HepG2 (cell line): ENCODE data around the gene GRB10. TPM values are rescaled to one million over a fixed set of nuclear protein-coding genes. Genes with fewer than 3 reads are reported as not detected.

Source experiments
- ATAC-seq: fragments of 200-7000 bp; cut with Tn5 transposase; 3 replicates; pipeline ENCODE4 v1.9.1; 2020; ENCODE audit warnings: mild to moderate bottlenecking, moderate library complexity
- BruUV-seq: library from RNA; stranded (reverse); fragments of 400-500 nt; replicated peaks from 2 replicates; lab custom pipeline; 2021; lab: Mats Ljungman, UMichigan
- CTCF ChIA-PET: fragments of 300-600 bp; formaldehyde crosslinking; extraction: SDS; loops from one replicate; lab custom pipeline; 2021; ENCODE audit warnings: low total read pairs, inconsistent platforms, low intra/inter-chr PET ratio; lab: Yijun Ruan, JAX
- POLR2A ChIA-PET: fragments of 350-600 bp; sonication (Branson Sonifier 250); formaldehyde crosslinking; loops from one replicate; lab custom pipeline; 2020; ENCODE audit warnings: antibody characterized with exemption, inconsistent platforms; lab: Yijun Ruan, JAX
- DNase-seq: peaks from one replicate; pipeline ENCODE4 v3.0.0-alpha.2; 2015; ENCODE audit warnings: low spot score
- FAIRE-seq: peaks from 3 replicates; lab custom pipeline; 2011; peaks lifted over from hg19 to GRCh38; lab: Jason Lieb, UNC
- H2AFZ ChIP-seq: one replicate; pipeline ENCODE4 v1.6.1; 2011; ENCODE audit warnings: low read length, inconsistent platforms
- H3K27ac ChIP-seq: fragments of 300-600 bp; 3 replicates; pipeline ENCODE4 v1.8.0; 2011; ENCODE audit warnings: mixed run types, mild to moderate bottlenecking, mixed read lengths, low read length, inconsistent platforms; ENCODE audit not compliant: insufficient read depth; ENCODE audit errors: extremely low read length
- H3K27me3 ChIP-seq, 2 experiments: fragments of 200-600 bp in 1 of 2; 2 replicates in 1 of 2; 3 replicates in 1 of 2; pipeline versions ENCODE4 v1.6.0 to v1.8.0; 2011; ENCODE audit warnings: low read length in 2 of 2, mild to moderate bottlenecking in 2 of 2, moderate library complexity in 2 of 2, inconsistent platforms in 1 of 2; ENCODE audit not compliant: insufficient read depth in 2 of 2, control insufficient read depth in 1 of 2
- H3K36me3 ChIP-seq, 2 experiments: fragments of 200-600 bp in 1 of 2; replicated peaks in 1 of 2; 2 replicates in 1 of 2; 3 replicates in 1 of 2; pipeline versions ENCODE4 v1.5.1 to v1.8.0; 2011; ENCODE audit warnings: low read length in 2 of 2, inconsistent platforms in 1 of 2; ENCODE audit not compliant: insufficient read depth in 2 of 2, control insufficient read depth in 1 of 2
- H3K4me1 ChIP-seq: 2 replicates; pipeline ENCODE4 v1.5.1; 2012; ENCODE audit warnings: low read length, inconsistent platforms; ENCODE audit not compliant: insufficient read depth
- H3K4me2 ChIP-seq: 2 replicates; pipeline ENCODE4 v1.6.0; 2011; ENCODE audit warnings: low read depth, low read length, inconsistent platforms
- H3K4me3 ChIP-seq, 3 experiments: fragments of 200-600 bp in 1 of 3; sonication (generic), shearing (Covaris generic) in 1 of 3; replicated peaks in 1 of 3; 2 replicates each; pipeline ENCODE4 v1.5.1; 2011 to 2016; ENCODE audit warnings: low read length in 3 of 3, inconsistent platforms in 2 of 3, low read depth in 2 of 3, mild to moderate bottlenecking in 2 of 3, control low read depth in 1 of 3, mixed read lengths in 1 of 3; ENCODE audit not compliant: insufficient read depth in 1 of 3
- H3K79me2 ChIP-seq: one replicate; pipeline ENCODE4 v1.6.1; 2011; ENCODE audit warnings: low read length, inconsistent platforms; ENCODE audit not compliant: insufficient read depth
- H3K9ac ChIP-seq: 2 replicates; pipeline ENCODE4 v1.6.0; 2011; ENCODE audit warnings: mild to moderate bottlenecking, low read depth, low read length, inconsistent platforms; ENCODE audit not compliant: insufficient read depth
- H3K9me3 ChIP-seq: 2 replicates; pipeline ENCODE4 v1.5.1; 2012; ENCODE audit warnings: mild to moderate bottlenecking, low read length
- H4K20me1 ChIP-seq: 2 replicates; pipeline ENCODE4 v1.6.0; 2011; ENCODE audit warnings: inconsistent platforms, mild to moderate bottlenecking, low read length, moderate library complexity; ENCODE audit not compliant: insufficient read depth
- LCORL ChIP-seq, 2 experiments: fragments of 450-650 bp in 1 of 2; sonication (generic) in 1 of 2; formaldehyde crosslinking in 1 of 2; IDR thresholded peaks; 2 replicates each; pipeline versions ENCODE4 v1.5.0 to v1.6.1; 2017 to 2020; ENCODE audit warnings: antibody characterized with exemption in 1 of 2, missing genetic modification reagents in 1 of 2
- PRMT3 ChIP-seq: sonication (generic); formaldehyde crosslinking; IDR thresholded peaks from 2 replicates; pipeline ENCODE4 v1.8.1; 2022; ENCODE audit warnings: low read depth, mild to moderate bottlenecking, moderate library complexity, missing genetic modification reagents, borderline replicate concordance
- RAD21 ChIP-seq: fragments of 450-650 bp; formaldehyde crosslinking; IDR thresholded peaks from 2 replicates; pipeline ENCODE4 v1.5.0; 2020; ENCODE audit warnings: mild to moderate bottlenecking
- SOX13 ChIP-seq, 3 experiments: fragments of 450-650 bp in 1 of 3; sonication (generic) in 1 of 3; formaldehyde crosslinking in 1 of 3; IDR thresholded peaks in 2 of 3; conservative IDR thresholded peaks in 1 of 3; 2 replicates each; pipeline versions ENCODE4 v1.5.0 to v1.6.1; 2016 to 2020; ENCODE audit warnings: antibody characterized with exemption in 1 of 3, mild to moderate bottlenecking in 1 of 3, missing compliant biosample characterization in 1 of 3, missing genetic modification reagents in 1 of 3, moderate library complexity in 1 of 3
- ZNF792 ChIP-seq: IDR thresholded peaks from 2 replicates; pipeline ENCODE4 v1.6.1; 2016
- WGBS: methylation state at CpG from one replicate; pipeline ENCODE4 v1.1.6; 2017; ENCODE audit warnings: low lambda C conversion rate; 5-methylcytosine and 5-hydroxymethylcytosine counted together
- in situ Hi-C: cut with HindIII; loops from 2 replicates; pipeline ENCODE4 v1.10.0; 2017; ENCODE audit warnings: low pct_unique_long_range_greater_than_20kb; ENCODE audit not compliant: extremely low pct_ligation_motif_present
- intact Hi-C: fragments of 100-400 bp; cut with micrococcal nuclease; formaldehyde crosslinking; loops from one replicate; pipeline ENCODE4 v1.10.0; 2022; ENCODE audit not compliant: unreplicated experiment
- polyA plus RNA-seq, 8 experiments: library from polyadenylated mRNA; depleted of rRNA in 3 of 8; stranded (reverse) in 7 of 8; unstranded in 1 of 8; fragments of >200 nt; fragmentation: Illumina TruSeq in 4 of 8; extraction: Trizol in 4 of 8; gene quantifications; 2 replicates each; pipeline versions ENCODE4 v1.2.1 to v1.2.3, GENCODE V29; 2011 to 2016; ENCODE audit warnings: low read depth in 4 of 8, missing spikeins in 1 of 8, mixed read lengths in 1 of 8; ENCODE audit not compliant: insufficient read depth in 1 of 8
- total RNA-seq, 5 experiments: library from RNA; depleted of rRNA; stranded (reverse); fragments of >200 nt; fragmentation: Illumina TruSeq; extraction: Trizol; gene quantifications; 2 replicates each; pipeline ENCODE4 v1.2.3, GENCODE V29; 2016; ENCODE audit warnings: low read depth in 1 of 5
- TF ChIP-seq, protein P1 (sequence below), 2 experiments: IDR thresholded peaks; 2 replicates each; pipeline ENCODE4 v1.6.1; 2011 to 2012; ENCODE audit warnings: low read length in 2 of 2, borderline replicate concordance in 1 of 2, low read depth in 1 of 2, mild to moderate bottlenecking in 1 of 2, moderate library complexity in 1 of 2
- TF ChIP-seq, protein P2 (sequence below): IDR thresholded peaks from 2 replicates; pipeline ENCODE4 v1.6.1; 2016
- TF ChIP-seq, protein P3 (sequence below): sonication (generic); formaldehyde crosslinking; IDR thresholded peaks from 2 replicates; pipeline ENCODE4 v1.4.0; 2020; ENCODE audit warnings: missing genetic modification reagents, mild to moderate bottlenecking, borderline replicate concordance
- TF ChIP-seq, protein P4 (sequence below): sonication (generic); formaldehyde crosslinking; IDR thresholded peaks from 2 replicates; pipeline ENCODE4 v1.5.1; 2020; ENCODE audit warnings: mild to moderate bottlenecking, missing genetic modification reagents, borderline replicate concordance
- TF ChIP-seq, protein P5 (sequence below): sonication (generic); formaldehyde crosslinking; IDR thresholded peaks from 2 replicates; pipeline ENCODE4 v1.4.0; 2020; ENCODE audit warnings: missing genetic modification reagents, borderline replicate concordance

The GRB10 gene
- total and polyA plus RNA-seq, 2 of the 13 experiments (the other 11 are each of a cell fraction or from before 2014, with no cell fraction given), result 4.0 to 6.8 TPM

DNA sequence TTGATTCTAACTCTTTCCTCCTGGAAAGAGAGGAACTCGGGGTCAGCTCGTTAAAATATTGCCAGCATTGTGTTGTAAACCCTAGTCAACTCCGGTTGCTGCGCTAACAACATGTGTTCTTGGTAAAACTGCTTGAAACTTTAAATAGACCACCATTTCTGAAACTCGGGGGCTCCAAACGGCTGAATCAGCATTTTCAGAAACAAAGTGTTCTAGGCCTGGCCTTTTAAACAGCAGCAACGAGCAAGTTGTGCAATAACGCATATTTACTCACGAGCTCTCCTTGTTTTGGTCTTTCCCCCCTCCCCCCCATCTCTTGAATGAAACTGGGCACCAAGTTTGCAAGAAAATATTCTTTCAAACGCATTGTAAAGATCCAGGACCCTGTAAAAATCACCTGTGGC lies 9.2 kb upstream of the GRB10 start:
- ATAC-seq (no peak), DNase-seq (peak; percentile 20), FAIRE-seq (no peak)
- intact Hi-C loops (loop anchor here (2.0 to 5.0 kb wide), 2 partner anchors 75 to 95 kb away; no protein-coding TSS in a partner anchor), in situ Hi-C loops (no loop called here)
- POLR2A ChIA-PET, result no interaction called here
- H3K27ac ChIP-seq, result no peak overlapping the region
- TSS peak; percentile 63 for BruUV-seq
- no peak overlapping the region for H2AFZ ChIP-seq
- 0 out of 2 replicates have a peak, but pooled peaks cover 4% of the 10 kb centered on the region for H4K20me1 ChIP-seq
- H3K4me3 ChIP-seq, result peak overlapping the region; percentile 45 to 76 (median 70)
- peaks cover 3% of the 10 kb centered on the region for H3K79me2 ChIP-seq
- peaks cover 13% of the 10 kb centered on the region for H3K9me3 ChIP-seq
- 22% methylated on average over 10 of the region's 10 CpGs for WGBS
- H3K27me3 ChIP-seq, result peaks cover 2 to 30% of the 10 kb centered on the region in 2 experiments; a peak in 4 of 5 replicates
- H3K4me2 ChIP-seq, result peak overlapping the region; percentile 72
- H3K36me3 ChIP-seq, result no peaks in the 10 kb centered on the region
- H3K9ac ChIP-seq, result peak overlapping the region; percentile 37; the same call in 1 of the 2 replicates
- CTCF ChIA-PET, result no interaction called here
- H3K4me1 ChIP-seq, result peaks cover 18% of the 10 kb centered on the region
- TF ChIP-seq, protein P1, sequence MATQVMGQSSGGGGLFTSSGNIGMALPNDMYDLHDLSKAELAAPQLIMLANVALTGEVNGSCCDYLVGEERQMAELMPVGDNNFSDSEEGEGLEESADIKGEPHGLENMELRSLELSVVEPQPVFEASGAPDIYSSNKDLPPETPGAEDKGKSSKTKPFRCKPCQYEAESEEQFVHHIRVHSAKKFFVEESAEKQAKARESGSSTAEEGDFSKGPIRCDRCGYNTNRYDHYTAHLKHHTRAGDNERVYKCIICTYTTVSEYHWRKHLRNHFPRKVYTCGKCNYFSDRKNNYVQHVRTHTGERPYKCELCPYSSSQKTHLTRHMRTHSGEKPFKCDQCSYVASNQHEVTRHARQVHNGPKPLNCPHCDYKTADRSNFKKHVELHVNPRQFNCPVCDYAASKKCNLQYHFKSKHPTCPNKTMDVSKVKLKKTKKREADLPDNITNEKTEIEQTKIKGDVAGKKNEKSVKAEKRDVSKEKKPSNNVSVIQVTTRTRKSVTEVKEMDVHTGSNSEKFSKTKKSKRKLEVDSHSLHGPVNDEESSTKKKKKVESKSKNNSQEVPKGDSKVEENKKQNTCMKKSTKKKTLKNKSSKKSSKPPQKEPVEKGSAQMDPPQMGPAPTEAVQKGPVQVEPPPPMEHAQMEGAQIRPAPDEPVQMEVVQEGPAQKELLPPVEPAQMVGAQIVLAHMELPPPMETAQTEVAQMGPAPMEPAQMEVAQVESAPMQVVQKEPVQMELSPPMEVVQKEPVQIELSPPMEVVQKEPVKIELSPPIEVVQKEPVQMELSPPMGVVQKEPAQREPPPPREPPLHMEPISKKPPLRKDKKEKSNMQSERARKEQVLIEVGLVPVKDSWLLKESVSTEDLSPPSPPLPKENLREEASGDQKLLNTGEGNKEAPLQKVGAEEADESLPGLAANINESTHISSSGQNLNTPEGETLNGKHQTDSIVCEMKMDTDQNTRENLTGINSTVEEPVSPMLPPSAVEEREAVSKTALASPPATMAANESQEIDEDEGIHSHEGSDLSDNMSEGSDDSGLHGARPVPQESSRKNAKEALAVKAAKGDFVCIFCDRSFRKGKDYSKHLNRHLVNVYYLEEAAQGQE (IDR thresholded peaks at IDR 0.05; ENCODE audit: borderline replicate concordance in 1 of 2, low read depth in 1 of 2, low read length in 2 of 2), result 0 out of 4 replicates have a peak, but pooled peaks of 1 of the 2 experiments have one; percentile 20
- TF ChIP-seq, protein P2, sequence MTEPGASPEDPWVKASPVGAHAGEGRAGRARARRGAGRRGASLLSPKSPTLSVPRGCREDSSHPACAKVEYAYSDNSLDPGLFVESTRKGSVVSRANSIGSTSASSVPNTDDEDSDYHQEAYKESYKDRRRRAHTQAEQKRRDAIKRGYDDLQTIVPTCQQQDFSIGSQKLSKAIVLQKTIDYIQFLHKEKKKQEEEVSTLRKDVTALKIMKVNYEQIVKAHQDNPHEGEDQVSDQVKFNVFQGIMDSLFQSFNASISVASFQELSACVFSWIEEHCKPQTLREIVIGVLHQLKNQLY (CRISPR knock-in tag), result no peak
- TF ChIP-seq SOX13 (IDR thresholded peaks at IDR 0.05) (no peak), SOX13 (CRISPR knock-in tag; conservative IDR thresholded peaks at IDR 0.05 in 1 of 2, IDR thresholded peaks at IDR 0.05 in 1 of 2) (peak in 1 of 2 experiments; percentile 28; a peak in 1 of 4 replicates), ZNF792 (CRISPR knock-in tag) (no peak), LCORL (IDR thresholded peaks at IDR 0.05) (no peak), LCORL (CRISPR knock-in tag; IDR thresholded peaks at IDR 0.05) (peak; percentile 50; the same call in 1 of the 2 replicates), PRMT3 (CRISPR knock-in tag) (no peak), RAD21 (CRISPR knock-in tag) (no peak)
- TF ChIP-seq, protein P3, sequence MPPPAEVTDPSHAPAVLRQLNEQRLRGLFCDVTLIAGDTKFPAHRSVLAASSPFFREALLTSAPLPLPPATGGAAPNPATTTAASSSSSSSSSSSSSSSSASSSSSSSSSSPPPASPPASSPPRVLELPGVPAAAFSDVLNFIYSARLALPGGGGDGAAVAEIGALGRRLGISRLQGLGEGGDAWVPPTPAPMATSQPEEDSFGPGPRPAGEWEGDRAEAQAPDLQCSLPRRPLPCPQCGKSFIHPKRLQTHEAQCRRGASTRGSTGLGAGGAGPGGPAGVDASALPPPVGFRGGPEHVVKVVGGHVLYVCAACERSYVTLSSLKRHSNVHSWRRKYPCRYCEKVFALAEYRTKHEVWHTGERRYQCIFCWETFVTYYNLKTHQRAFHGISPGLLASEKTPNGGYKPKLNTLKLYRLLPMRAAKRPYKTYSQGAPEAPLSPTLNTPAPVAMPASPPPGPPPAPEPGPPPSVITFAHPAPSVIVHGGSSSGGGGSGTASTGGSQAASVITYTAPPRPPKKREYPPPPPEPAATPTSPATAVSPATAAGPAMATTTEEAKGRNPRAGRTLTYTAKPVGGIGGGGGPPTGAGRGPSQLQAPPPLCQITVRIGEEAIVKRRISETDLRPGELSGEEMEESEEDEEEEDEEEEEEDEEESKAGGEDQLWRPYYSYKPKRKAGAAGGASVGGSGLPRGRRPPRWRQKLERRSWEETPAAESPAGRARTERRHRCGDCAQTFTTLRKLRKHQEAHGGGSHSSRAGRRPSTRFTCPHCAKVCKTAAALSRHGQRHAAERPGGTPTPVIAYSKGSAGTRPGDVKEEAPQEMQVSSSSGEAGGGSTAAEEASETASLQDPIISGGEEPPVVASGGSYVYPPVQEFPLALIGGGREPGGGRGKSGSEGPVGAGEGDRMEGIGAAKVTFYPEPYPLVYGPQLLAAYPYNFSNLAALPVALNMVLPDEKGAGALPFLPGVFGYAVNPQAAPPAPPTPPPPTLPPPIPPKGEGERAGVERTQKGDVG (CRISPR knock-in tag), result no peak
- TF ChIP-seq, protein P4, sequence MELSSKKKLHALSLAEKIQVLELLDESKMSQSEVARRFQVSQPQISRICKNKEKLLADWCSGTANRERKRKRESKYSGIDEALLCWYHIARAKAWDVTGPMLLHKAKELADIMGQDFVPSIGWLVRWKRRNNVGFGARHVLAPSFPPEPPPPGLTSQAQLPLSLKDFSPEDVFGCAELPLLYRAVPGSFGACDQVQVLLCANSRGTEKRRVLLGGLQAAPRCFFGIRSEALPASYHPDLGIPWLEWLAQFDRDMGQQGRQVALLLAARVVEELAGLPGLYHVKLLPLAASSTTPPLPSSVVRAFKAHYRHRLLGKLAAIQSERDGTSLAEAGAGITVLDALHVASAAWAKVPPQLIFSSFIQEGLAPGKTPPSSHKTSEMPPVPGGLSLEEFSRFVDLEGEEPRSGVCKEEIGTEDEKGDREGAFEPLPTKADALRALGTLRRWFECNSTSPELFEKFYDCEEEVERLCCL (CRISPR knock-in tag), result no peak
- TF ChIP-seq, protein P5, sequence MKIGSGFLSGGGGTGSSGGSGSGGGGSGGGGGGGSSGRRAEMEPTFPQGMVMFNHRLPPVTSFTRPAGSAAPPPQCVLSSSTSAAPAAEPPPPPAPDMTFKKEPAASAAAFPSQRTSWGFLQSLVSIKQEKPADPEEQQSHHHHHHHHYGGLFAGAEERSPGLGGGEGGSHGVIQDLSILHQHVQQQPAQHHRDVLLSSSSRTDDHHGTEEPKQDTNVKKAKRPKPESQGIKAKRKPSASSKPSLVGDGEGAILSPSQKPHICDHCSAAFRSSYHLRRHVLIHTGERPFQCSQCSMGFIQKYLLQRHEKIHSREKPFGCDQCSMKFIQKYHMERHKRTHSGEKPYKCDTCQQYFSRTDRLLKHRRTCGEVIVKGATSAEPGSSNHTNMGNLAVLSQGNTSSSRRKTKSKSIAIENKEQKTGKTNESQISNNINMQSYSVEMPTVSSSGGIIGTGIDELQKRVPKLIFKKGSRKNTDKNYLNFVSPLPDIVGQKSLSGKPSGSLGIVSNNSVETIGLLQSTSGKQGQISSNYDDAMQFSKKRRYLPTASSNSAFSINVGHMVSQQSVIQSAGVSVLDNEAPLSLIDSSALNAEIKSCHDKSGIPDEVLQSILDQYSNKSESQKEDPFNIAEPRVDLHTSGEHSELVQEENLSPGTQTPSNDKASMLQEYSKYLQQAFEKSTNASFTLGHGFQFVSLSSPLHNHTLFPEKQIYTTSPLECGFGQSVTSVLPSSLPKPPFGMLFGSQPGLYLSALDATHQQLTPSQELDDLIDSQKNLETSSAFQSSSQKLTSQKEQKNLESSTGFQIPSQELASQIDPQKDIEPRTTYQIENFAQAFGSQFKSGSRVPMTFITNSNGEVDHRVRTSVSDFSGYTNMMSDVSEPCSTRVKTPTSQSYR (CRISPR knock-in tag), result peak; percentile 74; the same call in 1 of the 2 replicates
